Fibroblast of mammary gland (primary cell): ENCODE data around the gene BPIFB3.

ENCODE experiments used
- DNase-seq: peaks from one replicate; pipeline ENCODE4 v3.0.0-alpha.2; 2010; ENCODE audit warnings: low read depth
- H3K4me3 ChIP-seq: 2 replicates; pipeline ENCODE4 v1.5.1; 2011; ENCODE audit warnings: low read depth, mild to moderate bottlenecking, low read length, moderate library complexity; ENCODE audit not compliant: control insufficient read depth
- CTCF ChIP-seq: conservative IDR thresholded peaks from 2 replicates; pipeline ENCODE4 v1.5.1; 2011; ENCODE audit warnings: low read depth, low read length, inconsistent platforms; ENCODE audit not compliant: control insufficient read depth, insufficient read depth

The BPIFB3 gene

GRCh38 chr20:33017542-33017941 lies 36.2 kb upstream of the BPIFB3 start:
- H3K4me3 ChIP-seq: no peak overlapping the region
- DNase-seq: no peak
- no peak for TF ChIP-seq CTCF

GRCh38 chr20:33018169-33018931 lies 35.4 kb upstream of the BPIFB3 start:
- H3K4me3 ChIP-seq: no peak overlapping the region
- no peak for TF ChIP-seq CTCF
- DNase-seq: no peak

GRCh38 chr20:33019465-33020277 lies 34.0 kb upstream of the BPIFB3 start:
- no peak for TF ChIP-seq CTCF
- DNase-seq: no peak
- no peak overlapping the region for H3K4me3 ChIP-seq

- DNase-seq: no peak
- no peak overlapping the region for H3K4me3 ChIP-seq
- TF ChIP-seq CTCF: no peak
Measured at GRCh38 chr20:33020278-33021161, 33.2 kb upstream of the BPIFB3 start.

- no peak for TF ChIP-seq CTCF
- no peak overlapping the region for H3K4me3 ChIP-seq
- DNase-seq: no peak
Measured at GRCh38 chr20:33021879-33022278, 31.8 kb upstream of the BPIFB3 start.

- TF ChIP-seq CTCF: no peak
- no peak for DNase-seq
- no peak overlapping the region for H3K4me3 ChIP-seq
Measured at GRCh38 chr20:33022289-33022688, 31.4 kb upstream of the BPIFB3 start.
